ENCODE data around the gene ACOD1.

DNA sequence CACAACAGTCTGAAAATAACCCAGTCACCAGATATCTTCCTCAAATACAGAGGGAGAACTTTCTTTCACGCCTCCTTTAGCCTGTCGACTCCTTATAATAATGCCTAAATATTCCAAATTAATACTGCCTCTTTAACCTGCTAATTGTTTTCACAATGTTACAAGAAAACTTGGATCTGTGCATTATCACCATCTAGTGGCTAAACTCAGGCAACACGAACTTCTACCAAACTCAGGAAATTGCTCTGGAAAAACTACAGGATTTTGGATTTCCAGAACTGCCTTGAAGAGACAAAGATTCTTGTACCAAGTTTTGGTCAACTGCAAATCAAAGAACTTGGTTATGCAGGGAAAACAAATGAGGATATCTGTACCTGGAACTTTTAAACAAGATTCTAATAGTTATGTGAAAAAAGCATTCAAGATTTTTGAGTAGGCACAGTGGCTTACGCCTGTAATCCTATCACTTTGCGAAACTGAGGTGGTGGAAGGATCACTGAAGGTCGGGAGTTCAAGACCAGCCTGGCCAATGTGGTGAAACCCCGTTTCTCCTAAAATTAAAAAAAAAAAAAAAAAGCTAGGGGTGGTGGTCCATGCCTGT lies 54.4 kb downstream of the ACOD1 start:
- TF ChIP-seq POLR2AphosphoS5 (IDR thresholded peaks at IDR 0.05; ENCODE audit: low read depth, low read length) (no peak), TAF1 (IDR thresholded peaks at IDR 0.05; ENCODE audit: borderline replicate concordance, insufficient read depth, low read length) (no peak)

Data from PFSK-1 (cell line).